Measurements from ENCODE around the gene STK24.

Gene STK24

GRCh38 chr13:98508280-98508679 is 68.6 kb downstream of the STK24 start:
- no peak for DNase-seq

- no peak for DNase-seq
These were observed 69.6 kb downstream of the STK24 start for GRCh38 chr13:98507282-98507797.

DNA sequence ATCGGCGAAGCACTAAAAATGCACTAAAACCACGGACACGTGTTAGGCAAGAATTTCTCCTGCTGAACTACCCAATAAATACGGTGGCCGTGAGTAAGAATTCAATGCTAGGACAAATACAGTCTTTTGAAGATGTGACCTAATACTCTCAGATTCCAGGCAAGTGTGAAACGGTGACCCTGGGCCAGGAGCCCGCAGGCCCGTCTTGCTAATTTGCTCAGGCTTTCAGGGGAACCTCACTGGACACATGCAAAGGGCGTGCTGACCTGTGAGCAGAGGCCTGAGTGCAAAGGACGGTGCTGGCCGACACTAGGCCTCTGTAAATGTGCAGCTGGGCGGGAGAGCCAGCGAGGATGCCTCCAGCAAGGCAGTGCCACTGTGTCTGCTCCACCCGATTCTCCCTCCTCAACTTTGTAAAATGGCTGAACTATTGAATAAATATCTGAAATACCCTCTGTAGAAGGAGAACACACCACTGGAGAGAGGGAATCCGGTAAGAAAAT is 70.1 kb downstream of the STK24 start:
- no peak for DNase-seq

GRCh38 chr13:98506322-98506721 is 70.6 kb downstream of the STK24 start:
- no peak for DNase-seq

DNA sequence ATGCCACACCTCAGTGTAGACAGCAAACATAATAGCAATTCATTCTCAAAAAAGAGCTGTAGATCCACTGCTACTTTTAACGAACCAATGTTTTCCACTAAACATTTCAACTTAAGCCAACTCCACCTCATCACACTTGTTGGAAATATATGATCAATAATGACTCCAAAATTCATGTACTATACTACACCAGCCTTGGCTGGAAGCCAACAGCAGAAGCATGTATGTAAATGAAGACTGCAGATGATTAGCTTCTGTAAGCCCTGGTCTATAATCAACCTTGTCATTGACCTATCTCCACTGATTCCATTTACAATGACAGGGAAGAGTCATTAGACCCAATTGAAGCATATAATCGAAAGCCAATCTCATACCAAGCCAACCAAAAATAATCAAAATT is 71.7 kb downstream of the STK24 start:
- no peak for DNase-seq

GRCh38 chr13:98504371-98504963 is 72.4 kb downstream of the STK24 start:
- DNase-seq, result no peak

- DNase-seq, result no peak
These were observed 72.9 kb downstream of the STK24 start for GRCh38 chr13:98504029-98504351.

DNA sequence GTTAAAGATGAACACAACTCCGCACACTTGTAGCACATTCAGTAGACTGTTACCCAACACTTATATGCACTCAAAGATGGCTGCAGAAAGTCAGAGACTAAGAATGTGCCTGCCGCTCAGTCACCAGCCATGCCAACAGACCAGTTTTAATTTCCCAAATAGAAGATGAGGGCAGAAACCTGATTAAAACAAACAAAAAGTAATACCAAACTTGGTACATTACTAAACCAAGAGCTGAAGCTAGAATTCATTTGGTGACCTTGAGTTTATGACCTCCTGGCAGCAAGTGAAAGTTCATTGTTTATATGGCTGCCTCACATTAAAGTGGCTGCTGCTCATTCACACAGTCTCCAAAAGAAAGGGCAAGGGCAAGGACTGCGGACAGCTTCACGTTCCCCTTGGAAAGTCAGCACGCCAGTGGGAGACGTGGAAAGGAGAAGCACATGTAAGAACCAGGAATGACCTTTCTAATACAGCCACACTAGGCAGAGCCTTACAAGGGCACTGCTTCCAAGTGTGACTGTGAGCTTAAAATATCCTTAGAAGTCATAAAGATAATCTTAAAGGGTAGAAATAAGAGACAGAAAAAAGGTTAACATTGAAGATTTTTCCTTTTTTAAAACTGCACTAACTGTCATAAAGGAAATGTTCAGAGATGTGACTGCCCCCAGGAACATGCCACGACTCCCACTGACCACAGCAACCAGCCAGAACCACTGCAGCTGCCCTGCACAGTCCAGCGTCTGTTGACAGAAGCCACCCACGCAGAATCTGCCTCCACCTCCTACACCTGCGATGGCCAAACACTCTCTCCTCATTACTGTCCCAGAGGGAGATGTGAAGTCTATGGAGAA is 73.5 kb downstream of the STK24 start:
- no peak for DNase-seq

GRCh38 chr13:98500963-98501421 is 75.9 kb downstream of the STK24 start:
- DNase-seq, result no peak

- no peak for DNase-seq
These were observed 79.9 kb downstream of the STK24 start for GRCh38 chr13:98496966-98497365.

DNA sequence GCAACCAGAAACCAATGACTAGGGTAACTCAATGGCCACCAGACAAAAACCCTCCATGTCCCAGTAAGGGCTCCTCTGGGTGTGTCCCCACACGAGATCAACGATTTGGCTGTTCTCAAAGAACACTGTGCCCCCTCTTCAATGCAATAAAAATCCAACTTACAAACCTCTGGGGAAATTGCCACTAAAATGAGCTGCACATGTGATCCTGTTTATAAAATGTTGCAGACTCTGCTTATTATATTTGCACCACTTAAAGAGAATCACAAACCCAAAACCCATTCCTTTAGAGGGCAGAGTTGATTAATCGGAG is 80.5 kb downstream of the STK24 start:
- no peak for DNase-seq

- DNase-seq, result no peak
These were observed 81.1 kb downstream of the STK24 start for GRCh38 chr13:98495627-98496478.

DNA sequence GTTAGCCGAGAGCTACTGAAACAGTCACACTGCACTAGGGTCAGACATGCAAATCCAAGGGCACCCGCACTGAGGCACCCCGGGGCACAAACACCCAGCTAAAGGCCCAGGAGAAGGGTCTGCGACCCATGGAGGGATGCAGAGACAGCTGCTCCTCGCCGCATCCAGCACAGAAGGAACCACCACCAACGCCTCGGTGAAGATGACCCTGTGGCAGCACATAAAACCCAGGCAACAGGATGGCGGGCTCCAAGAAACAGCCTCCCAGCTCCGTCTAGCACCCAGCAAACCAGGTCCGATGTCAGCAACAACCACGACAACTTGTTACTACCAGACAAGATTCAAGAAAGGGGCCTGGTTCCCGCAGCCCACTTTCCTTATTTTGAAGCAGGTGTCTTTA is 82.1 kb downstream of the STK24 start:
- no peak for DNase-seq

DNA sequence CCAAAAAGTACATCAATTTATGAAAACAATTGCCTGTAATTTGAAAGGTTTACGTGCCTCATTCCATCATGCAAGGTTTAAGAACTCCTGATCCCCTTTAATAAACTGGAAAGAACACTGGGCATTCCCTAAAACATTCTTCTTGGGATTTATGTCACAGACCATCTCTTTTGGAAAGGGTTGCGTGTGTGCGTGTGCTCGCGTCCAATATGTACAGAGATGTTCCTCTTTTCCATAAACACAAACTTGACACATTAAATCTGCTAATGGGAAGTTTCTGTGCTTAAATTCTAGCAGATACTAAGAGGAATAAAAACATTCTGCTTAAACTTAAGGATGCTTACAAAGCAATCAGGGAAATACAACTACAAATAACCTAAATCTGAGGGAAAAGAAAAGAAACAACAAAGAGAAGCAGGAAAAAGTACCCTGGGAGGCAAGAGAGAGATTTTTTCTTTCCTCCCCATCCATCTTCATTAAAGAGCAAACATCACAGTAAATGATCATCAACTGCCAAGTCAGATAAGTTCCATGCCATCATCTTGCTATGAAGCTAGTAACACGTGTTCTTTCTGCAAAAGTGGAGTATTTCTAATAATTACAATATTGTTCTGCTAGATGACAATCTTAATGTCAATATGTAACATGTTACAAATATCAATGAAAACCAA is 83.7 kb downstream of the STK24 start:
- no peak for DNase-seq

DNA sequence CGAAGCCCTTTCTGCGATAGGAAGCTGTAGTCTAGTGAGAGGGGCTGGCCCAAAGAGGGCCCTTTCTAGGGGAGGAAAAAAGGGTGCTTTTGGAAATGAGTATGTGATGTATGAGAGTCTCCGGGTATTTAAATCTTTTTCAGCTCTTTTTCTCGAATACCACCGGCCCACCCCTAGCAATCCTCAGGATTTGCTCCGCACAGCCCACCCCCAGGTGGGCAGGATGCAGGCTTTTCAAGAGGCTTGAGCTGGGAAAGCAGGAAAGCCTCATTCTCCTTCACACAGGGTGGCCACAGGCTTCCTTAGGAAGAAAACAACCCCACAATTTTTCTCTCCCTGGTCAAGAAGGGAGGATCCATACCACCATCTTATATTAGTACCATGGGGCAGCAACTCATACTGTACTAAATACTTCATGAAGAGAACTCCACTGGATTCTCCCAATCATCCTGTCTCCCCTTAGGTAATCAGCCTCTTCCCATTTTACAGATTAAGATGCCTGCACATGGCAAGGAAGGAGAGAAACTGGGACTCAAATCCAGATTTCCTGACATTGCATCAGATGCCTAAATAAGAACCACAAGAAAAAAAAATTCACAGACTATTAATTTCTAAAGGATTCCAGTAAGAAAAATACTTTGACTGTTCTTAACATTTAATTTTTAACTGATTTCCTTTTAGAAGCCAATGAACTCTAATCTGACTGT is 84.4 kb downstream of the STK24 start:
- no peak for DNase-seq

- DNase-seq, result no peak
These were observed 86.0 kb downstream of the STK24 start for GRCh38 chr13:98490866-98491265.

DNA sequence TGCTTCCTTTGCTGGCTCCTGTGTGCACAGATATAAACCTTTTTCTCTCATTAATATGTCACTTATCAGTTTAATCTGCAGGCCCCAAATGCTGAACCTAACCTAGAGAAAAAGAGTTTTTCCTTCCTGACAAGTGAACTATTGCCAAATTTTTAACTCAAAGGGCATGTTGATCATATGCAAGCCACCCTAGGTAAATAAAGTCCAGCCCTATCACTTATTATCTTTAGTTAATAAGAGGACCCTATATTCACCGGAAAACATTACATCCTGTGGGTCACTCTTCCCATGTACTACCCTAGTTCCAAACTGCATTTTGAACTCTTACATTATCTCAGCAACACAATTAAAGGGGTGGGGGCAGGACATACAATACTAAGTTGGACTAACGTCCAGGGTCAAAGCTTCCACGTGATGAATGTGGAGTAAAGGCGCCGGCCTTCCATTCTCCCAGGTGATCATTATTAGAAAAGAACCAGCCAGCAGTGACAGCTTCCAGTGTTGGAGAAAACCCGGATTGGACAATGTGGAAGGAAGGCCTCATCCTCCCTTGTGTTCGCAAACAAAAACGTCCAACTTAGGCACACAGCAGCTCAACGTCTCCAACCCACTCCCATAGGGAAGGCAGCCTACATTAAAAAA is 86.6 kb downstream of the STK24 start:
- no peak for DNase-seq

DNA sequence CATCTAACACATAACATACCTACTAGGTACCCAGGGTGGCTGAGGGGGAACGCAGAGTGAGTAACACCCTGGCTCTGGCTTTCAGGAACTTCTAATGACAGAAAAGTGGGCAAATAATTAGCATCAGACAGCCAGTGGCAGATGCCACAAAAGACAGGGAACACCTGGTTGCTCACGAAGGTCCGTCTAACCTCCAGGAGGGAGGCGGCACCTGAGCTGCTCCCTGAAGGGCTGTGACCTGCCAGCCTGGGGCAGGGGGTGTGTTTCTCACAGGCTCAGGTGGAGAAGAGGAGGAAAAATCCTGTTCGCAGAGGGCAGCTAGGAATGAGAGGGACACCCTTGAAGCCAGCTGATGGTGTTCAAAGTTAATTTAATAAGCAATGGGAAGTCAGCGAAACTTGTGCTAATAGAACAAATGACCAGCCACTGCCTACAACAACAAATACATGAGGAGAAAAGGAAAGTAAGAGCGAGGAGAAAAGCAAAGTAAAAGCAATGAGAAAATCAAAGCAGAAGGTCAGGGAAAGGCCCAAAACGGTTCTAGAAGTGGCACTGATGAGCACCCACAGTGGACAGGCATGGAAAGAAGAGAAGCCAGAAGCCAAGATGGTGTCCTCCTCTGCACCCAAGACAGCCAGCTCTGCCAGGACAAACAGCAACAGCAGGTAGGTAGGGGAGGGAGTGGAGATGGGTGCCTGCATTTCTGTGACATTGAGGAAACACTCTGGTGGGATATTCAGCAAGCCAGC is 87.3 kb downstream of the STK24 start:
- DNase-seq, result no peak

DNA sequence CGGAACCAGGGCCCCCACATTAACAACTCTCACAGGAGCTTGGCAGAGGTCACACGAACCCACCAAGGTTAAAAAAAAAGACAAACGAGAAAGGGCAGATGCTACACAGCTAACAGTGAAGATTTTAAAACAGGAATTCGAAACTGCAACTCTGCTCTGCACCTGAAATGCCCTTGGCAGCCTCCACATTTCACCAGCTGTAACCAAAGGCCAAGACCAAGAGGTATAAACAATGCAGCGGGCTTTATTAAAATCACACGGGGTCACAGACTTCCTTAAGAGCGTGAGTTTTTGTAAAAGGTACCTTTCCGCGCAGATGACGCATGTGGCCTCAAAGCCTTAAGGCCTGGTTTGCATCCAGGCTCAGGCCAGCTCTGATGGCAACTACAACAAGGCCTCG is 88.2 kb downstream of the STK24 start:
- no peak for DNase-seq

DNA sequence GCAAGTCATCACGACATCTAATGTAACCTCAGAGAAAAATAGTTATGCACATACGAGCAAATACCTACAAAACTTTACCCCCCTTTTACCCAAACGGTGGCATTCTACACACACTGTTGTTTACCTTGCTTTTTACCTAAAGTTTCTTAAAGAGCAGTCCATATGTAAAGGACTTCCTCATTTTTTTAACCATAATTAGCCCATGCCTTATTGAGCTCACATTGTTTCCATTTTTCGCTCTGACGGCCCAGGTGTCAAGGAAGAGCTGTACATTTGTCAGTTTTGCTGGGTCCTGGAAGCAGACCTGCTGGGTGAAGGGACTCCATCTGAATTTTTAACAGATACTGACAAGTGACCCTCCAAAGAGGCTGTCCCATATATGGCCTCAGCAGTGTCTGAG is 89.4 kb downstream of the STK24 start:
- DNase-seq, result no peak

GRCh38 chr13:98487016-98487415 is 89.9 kb downstream of the STK24 start:
- DNase-seq, result no peak

Measured in KG1 (cell line).